K562 (cell line): Measurements from ENCODE around the gene PNMA6F. TPM values are rescaled to one million over a fixed set of nuclear protein-coding genes. Genes with fewer than 3 reads are reported as not detected.

ENCODE experiments used
- ATAC-seq: fragments of 200-7000 bp; cut with Tn5 transposase; 3 replicates; pipeline ENCODE4 v1.9.1; 2020; ENCODE audit warnings: moderate library complexity
- BruUV-seq: library from RNA; stranded (reverse); fragments of 400-500 nt; replicated peaks from 2 replicates; lab custom pipeline; 2021; lab: Mats Ljungman, UMichigan
- CTCF ChIA-PET: fragments of 300-600 bp; formaldehyde crosslinking; extraction: SDS; loops from one replicate; lab custom pipeline; 2021; ENCODE audit warnings: low intra/inter-chr PET ratio; lab: Yijun Ruan, JAX
- POLR2A ChIA-PET: fragments of 300-600, 350-650 bp; sonication (Branson Sonifier 250); formaldehyde crosslinking; extraction: SDS; loops from one replicate; lab custom pipeline; 2021; ENCODE audit warnings: antibody characterized with exemption, inconsistent platforms; lab: Yijun Ruan, JAX
- DNase-seq, 4 experiments: peaks; one replicate each; pipeline versions ENCODE4 v3.0.0 to v3.0.0-alpha.2; 2011 to 2018; ENCODE audit warnings: low spot score in 3 of 4, mixed read lengths in 3 of 4; ENCODE audit errors: extremely low read depth in 1 of 4
- FAIRE-seq: peaks from 2 replicates; lab custom pipeline; 2011; peaks lifted over from hg19 to GRCh38; lab: Jason Lieb, UNC
- H2AFZ ChIP-seq: 2 replicates; pipeline ENCODE4 v1.6.0; 2011; ENCODE audit warnings: low read depth, low read length, control low read depth, inconsistent platforms
- H3K27ac ChIP-seq: fragments of 200-600 bp; 3 replicates; pipeline ENCODE4 v1.8.0; 2011; ENCODE audit warnings: low read depth, mild to moderate bottlenecking, control low read depth, inconsistent platforms, low read length, moderate library complexity, mixed read lengths; ENCODE audit errors: extremely low read depth
- H3K27me3 ChIP-seq, 2 experiments: fragments of 300-600 bp in 1 of 2; 2 replicates in 1 of 2; 3 replicates in 1 of 2; pipeline versions ENCODE4 v1.6.0 to v1.8.0; 2011; ENCODE audit warnings: inconsistent platforms in 2 of 2, low read length in 2 of 2, mild to moderate bottlenecking in 1 of 2, mixed read lengths in 1 of 2, moderate library complexity in 1 of 2; ENCODE audit not compliant: control insufficient read depth in 2 of 2, insufficient read depth in 2 of 2
- H3K36me3 ChIP-seq: fragments of 300-600 bp; 3 replicates; pipeline ENCODE4 v1.8.0; 2011; ENCODE audit warnings: mild to moderate bottlenecking, low read length, inconsistent platforms; ENCODE audit not compliant: control insufficient read depth, insufficient read depth
- H3K4me1 ChIP-seq, 2 experiments: fragments of 200-600 bp in 1 of 2; replicated peaks in 1 of 2; 2 replicates in 1 of 2; 3 replicates in 1 of 2; pipeline versions ENCODE4 v1.5.1 to v1.8.0; 2011; ENCODE audit warnings: inconsistent platforms in 2 of 2, low read length in 2 of 2, mild to moderate bottlenecking in 1 of 2, mixed read lengths in 1 of 2, moderate library complexity in 1 of 2; ENCODE audit not compliant: control insufficient read depth in 2 of 2, insufficient read depth in 2 of 2
- H3K4me2 ChIP-seq: 2 replicates; pipeline ENCODE4 v1.6.1; 2011; ENCODE audit warnings: low read length, control low read depth, inconsistent platforms, mixed read lengths; ENCODE audit not compliant: insufficient read depth
- H3K4me3 ChIP-seq: fragments of 200-600 bp; sonication (generic), shearing (Covaris generic); 2 replicates; pipeline ENCODE4 v1.5.1; 2016; ENCODE audit warnings: control low read depth, inconsistent platforms
- H3K79me2 ChIP-seq: fragments of 200-600 bp; 3 replicates; pipeline ENCODE4 v1.8.0; 2011; ENCODE audit warnings: low read length, inconsistent platforms; ENCODE audit not compliant: control insufficient read depth, insufficient read depth
- H3K9ac ChIP-seq, 2 experiments: 2 replicates each; pipeline versions ENCODE4 v1.6.0 to v1.6.1; 2011; ENCODE audit warnings: low read depth in 2 of 2, low read length in 2 of 2, control low read depth in 1 of 2, inconsistent platforms in 1 of 2, mild to moderate bottlenecking in 1 of 2, mixed read lengths in 1 of 2; ENCODE audit not compliant: insufficient read depth in 1 of 2
- H3K9me1 ChIP-seq: one replicate; pipeline ENCODE4 v1.6.0; 2011; ENCODE audit warnings: inconsistent platforms, mild to moderate bottlenecking, low read length, moderate library complexity; ENCODE audit not compliant: control insufficient read depth, insufficient read depth
- H3K9me3 ChIP-seq: replicated peaks from 2 replicates; pipeline ENCODE4 v1.5.1; 2011; ENCODE audit warnings: low read depth, low read length, inconsistent platforms; ENCODE audit not compliant: control insufficient read depth, insufficient read depth
- H4K20me1 ChIP-seq: replicated peaks from 2 replicates; pipeline ENCODE4 v1.6.1; 2011; ENCODE audit warnings: low read length, inconsistent platforms, mixed read lengths; ENCODE audit not compliant: control insufficient read depth, insufficient read depth
- BDP1 ChIP-seq: IDR thresholded peaks from 3 replicates; pipeline ENCODE4 v1.6.1; 2011; ENCODE audit not compliant: insufficient read length, insufficient read depth
- BRCA1 ChIP-seq, 2 experiments: fragments of 450-650 bp in 1 of 2; sonication (generic) in 1 of 2; formaldehyde crosslinking in 1 of 2; IDR thresholded peaks; 2 replicates each; pipeline versions ENCODE4 v1.5.0 to v1.6.1; 2017 to 2020; ENCODE audit warnings: mild to moderate bottlenecking in 1 of 2, missing genetic modification reagents in 1 of 2
- CBX1 ChIP-seq: sonication (generic); IDR thresholded peaks from 2 replicates; pipeline ENCODE4 v1.6.1; 2016; ENCODE audit warnings: antibody characterized with exemption, low read depth, mild to moderate bottlenecking
- CREB1 ChIP-seq, 2 experiments: sonication (generic) in 1 of 2; formaldehyde crosslinking in 1 of 2; IDR thresholded peaks; 2 replicates each; pipeline versions ENCODE4 v1.6.1 to v1.8.0; 2012 to 2022; ENCODE audit warnings: inconsistent platforms in 1 of 2, mild to moderate bottlenecking in 1 of 2, missing genetic modification reagents in 1 of 2, moderate library complexity in 1 of 2
- FOXM1 ChIP-seq, 2 experiments: fragments of 450-650 bp in 1 of 2; sonication (generic) in 1 of 2; formaldehyde crosslinking in 1 of 2; IDR thresholded peaks; 2 replicates each; pipeline versions ENCODE4 v1.6.1 to v1.9.0; 2017 to 2022; ENCODE audit warnings: low read depth in 2 of 2, mild to moderate bottlenecking in 2 of 2, missing genetic modification reagents in 1 of 2, moderate library complexity in 1 of 2
- POLR3A ChIP-seq: IDR thresholded peaks from 2 replicates; pipeline ENCODE4 v1.6.1; 2011; ENCODE audit warnings: borderline replicate concordance, mild to moderate bottlenecking, moderate library complexity; ENCODE audit not compliant: insufficient read length, insufficient read depth; ENCODE audit errors: extremely low read depth
- PTTG1 ChIP-seq: fragments of 450-650 bp; IDR thresholded peaks from 2 replicates; pipeline ENCODE4 v1.6.1; 2016; ENCODE audit warnings: low read depth, mild to moderate bottlenecking, missing genetic modification characterization, missing compliant biosample characterization
- SMAD1 ChIP-seq: fragments of 150-350 bp; IDR thresholded peaks from 2 replicates; pipeline ENCODE4 v1.6.1; 2014; ENCODE audit warnings: low read length, low read depth; ENCODE audit not compliant: partially characterized antibody
- SRSF7 ChIP-seq: fragments of 200-400 bp; formaldehyde crosslinking; optimal IDR thresholded peaks from 2 replicates; pipeline ENCODE3; 2017; ENCODE audit warnings: mild to moderate bottlenecking, low read depth, low read length
- ZKSCAN8 ChIP-seq: fragments of 200-800 bp; sonication (Bioruptor generic); IDR thresholded peaks from 2 replicates; pipeline ENCODE4 v1.6.1; 2016; ENCODE audit warnings: missing genetic modification characterization, missing compliant biosample characterization
- ZNF668 ChIP-seq: fragments of 250-450 bp; sonication (Bioruptor Pico); IDR thresholded peaks from 2 replicates; pipeline ENCODE4 v1.8.0; 2022; ENCODE audit warnings: mild to moderate bottlenecking, inconsistent platforms
- ZNF707 ChIP-seq: fragments of 250-450 bp; sonication (Bioruptor Pico); conservative IDR thresholded peaks from 2 replicates; pipeline ENCODE4 v1.8.0; 2022; ENCODE audit warnings: inconsistent platforms, mild to moderate bottlenecking, moderate library complexity
- WGBS: fragments of 100-300 bp; shearing (Covaris generic); methylation state at CpG from one replicate; pipeline ENCODE4 v1.1.6; 2016; ENCODE audit warnings: low coverage, mixed read lengths; ENCODE audit not compliant: insufficient coverage; ENCODE audit errors: missing lambda C conversion rate; 5-methylcytosine and 5-hydroxymethylcytosine counted together
- in situ Hi-C: fragments of 300-500 bp; cut with MboI; formaldehyde crosslinking; loops from 4 replicates; pipeline ENCODE4 v1.15.0; 2018; ENCODE audit warnings: inconsistent platforms, mixed read lengths
- intact Hi-C: fragments of 100-400 bp; cut with micrococcal nuclease; formaldehyde crosslinking; loops from 2 replicates; pipeline ENCODE4 v1.14.2; 2022
- polyA plus RNA-seq, 8 experiments: library from polyadenylated mRNA; depleted of rRNA in 4 of 8; stranded (reverse) in 5 of 8; unstranded in 3 of 8; fragments of >200 nt; fragmentation: Nextera tagmentation in 2 of 8; fragmentation: Illumina TruSeq in 1 of 8; extraction: Ambion mirVana in 2 of 8; extraction: Trizol in 1 of 8; gene quantifications; 2 replicates each; pipeline versions ENCODE4 v1.2.1 to v1.2.3, GENCODE V29; 2011 to 2014; ENCODE audit warnings: inconsistent platforms in 1 of 8, missing spikeins in 1 of 8
- total RNA-seq, 7 experiments: library from RNA; depleted of rRNA in 6 of 7; stranded (reverse); fragments of >200 nt in 6 of 7; fragmentation: Illumina TruSeq in 2 of 7; extraction: Trizol in 2 of 7; gene quantifications; 2 replicates each; pipeline versions ENCODE4 v1.2.1 to v1.2.3, GENCODE V29; 2011 to 2021; ENCODE audit warnings: low replicate concordance in 1 of 7
- TF ChIP-seq, protein P1 (sequence below): sonication (generic); formaldehyde crosslinking; IDR thresholded peaks from 2 replicates; pipeline ENCODE4 v1.8.1; 2023; ENCODE audit warnings: mild to moderate bottlenecking, missing genetic modification reagents

PNMA6F gene
- total and polyA plus RNA-seq, 9 of the 15 experiments (the other 6 are each of a cell fraction or from before 2014, with no cell fraction given): not detected

GRCh38 chrX:153343674-153344073 lies 22.1 kb upstream of the PNMA6F start:
- no peak overlapping the region for H3K4me2 ChIP-seq
- peaks cover 50% of the 10 kb centered on the region for H3K79me2 ChIP-seq
- intact Hi-C loops: no loop called here
- H3K9ac ChIP-seq: no peak overlapping the region
- H4K20me1 ChIP-seq: 0 out of 2 replicates have a peak, but pooled peaks cover 3% of the 10 kb centered on the region
- peaks cover 18 to 25% of the 10 kb centered on the region in 2 experiments for H3K4me1 ChIP-seq
- in situ Hi-C loops: no loop called here
- H2AFZ ChIP-seq: no peak overlapping the region
- CTCF ChIA-PET: no interaction called here
- no peak for TF ChIP-seq ZKSCAN8 (CRISPR knock-in tag)
- no peak for TF ChIP-seq SRSF7
- no peak for TF ChIP-seq POLR3A
- no peak for TF ChIP-seq SMAD1
- TF ChIP-seq CBX1: no peak
- TF ChIP-seq BRCA1 (IDR thresholded peaks at IDR 0.05): no peak
- no peak for TF ChIP-seq BRCA1 (CRISPR knock-in tag; IDR thresholded peaks at IDR 0.05)
- TF ChIP-seq BDP1: no peak
- TF ChIP-seq ZNF668 (CRISPR knock-in tag): no peak
- no peak for TF ChIP-seq CREB1 (IDR thresholded peaks at IDR 0.05)
- TF ChIP-seq CREB1 (CRISPR knock-in tag; IDR thresholded peaks at IDR 0.05): no peak
- TF ChIP-seq, protein P1, sequence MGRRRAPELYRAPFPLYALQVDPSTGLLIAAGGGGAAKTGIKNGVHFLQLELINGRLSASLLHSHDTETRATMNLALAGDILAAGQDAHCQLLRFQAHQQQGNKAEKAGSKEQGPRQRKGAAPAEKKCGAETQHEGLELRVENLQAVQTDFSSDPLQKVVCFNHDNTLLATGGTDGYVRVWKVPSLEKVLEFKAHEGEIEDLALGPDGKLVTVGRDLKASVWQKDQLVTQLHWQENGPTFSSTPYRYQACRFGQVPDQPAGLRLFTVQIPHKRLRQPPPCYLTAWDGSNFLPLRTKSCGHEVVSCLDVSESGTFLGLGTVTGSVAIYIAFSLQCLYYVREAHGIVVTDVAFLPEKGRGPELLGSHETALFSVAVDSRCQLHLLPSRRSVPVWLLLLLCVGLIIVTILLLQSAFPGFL (CRISPR knock-in tag): no peak
- TF ChIP-seq ZNF707 (CRISPR knock-in tag): no peak
- TF ChIP-seq FOXM1 (IDR thresholded peaks at IDR 0.05; ENCODE audit: low read depth): no peak
- TF ChIP-seq FOXM1 (CRISPR knock-in tag; IDR thresholded peaks at IDR 0.05; ENCODE audit: low read depth): no peak
- TF ChIP-seq PTTG1 (tag): no peak
- TF ChIP-seq, all 486 proteins: peak for 0
- WGBS: 83% methylated on average over 1 of the region's 2 CpGs
- no peak for ATAC-seq
- no TSS peak for BruUV-seq
- no peak overlapping the region for H3K4me3 ChIP-seq
- POLR2A ChIA-PET: interaction anchor here (2.2 kb wide), 1 partner anchor 9 kb away, joined by 7 read pairs; no protein-coding TSS in a partner anchor
- DNase-seq: no peak
- peaks cover 84% of the 10 kb centered on the region; the same call in 2 of the 3 replicates for H3K36me3 ChIP-seq
- H3K27ac ChIP-seq: no peak overlapping the region
- no peaks in the 10 kb centered on the region for H3K9me1 ChIP-seq
- no peaks in the 10 kb centered on the region; the same call in 1 of the 2 replicates for H3K9me3 ChIP-seq
- no peak for FAIRE-seq
- no peaks in the 10 kb centered on the region for H3K27me3 ChIP-seq
